T-helper 17 cell (primary cell): ENCODE measurements around the gene DLST. TPM values are rescaled to one million over a fixed set of nuclear protein-coding genes. Genes with fewer than 3 reads are reported as not detected.

ENCODE experiments used
- ATAC-seq: fragments of 150-1000 bp; cut with Tn5 transposase; 2 replicates; pipeline ENCODE4 v1.10.0; 2021; ENCODE audit warnings: mild to moderate bottlenecking, moderate library complexity
- DNase-seq, 3 donors: peaks; one replicate each; pipeline versions ENCODE4 v3.0.0 to v3.0.0-alpha.2; 2020 to 2021
- H3K9me3 ChIP-seq: one replicate; pipeline ENCODE4 v1.7.0; 2013; ENCODE audit warnings: low read length, mild to moderate bottlenecking; ENCODE audit not compliant: control insufficient read depth, poor library complexity, severe bottlenecking
- H3K27ac Mint-ChIP-seq: one replicate; pipeline ENCODE4 v1.8.0; 2022; ENCODE audit warnings: mild to moderate bottlenecking, moderate library complexity, mixed read lengths
- H3K27me3 Mint-ChIP-seq: one replicate; pipeline ENCODE4 v1.8.0; 2022; ENCODE audit warnings: mixed read lengths
- H3K36me3 Mint-ChIP-seq: one replicate; pipeline ENCODE4 v1.8.0; 2022; ENCODE audit warnings: low read depth, mixed read lengths
- H3K4me1 Mint-ChIP-seq: one replicate; pipeline ENCODE4 v1.8.0; 2022; ENCODE audit warnings: mild to moderate bottlenecking, mixed read lengths
- H3K4me3 Mint-ChIP-seq: one replicate; pipeline ENCODE4 v1.8.0; 2022; ENCODE audit warnings: mild to moderate bottlenecking, moderate library complexity, mixed read lengths
- total RNA-seq, 4 donors: library from RNA in 2 of 4; stranded (reverse) in 2 of 4; gene quantifications; one replicate each; pipeline ENCODE4 v1.2.3 and lab custom pipeline; 2022 to 2026

Gene DLST
- total RNA-seq (100 to 1,000 TPM; 127 to 134 TPM), total RNA-seq (lab: John Stamatoyannopoulos, UW) (81.9 to 87.5 reads per million in 2 donors)

DNA sequence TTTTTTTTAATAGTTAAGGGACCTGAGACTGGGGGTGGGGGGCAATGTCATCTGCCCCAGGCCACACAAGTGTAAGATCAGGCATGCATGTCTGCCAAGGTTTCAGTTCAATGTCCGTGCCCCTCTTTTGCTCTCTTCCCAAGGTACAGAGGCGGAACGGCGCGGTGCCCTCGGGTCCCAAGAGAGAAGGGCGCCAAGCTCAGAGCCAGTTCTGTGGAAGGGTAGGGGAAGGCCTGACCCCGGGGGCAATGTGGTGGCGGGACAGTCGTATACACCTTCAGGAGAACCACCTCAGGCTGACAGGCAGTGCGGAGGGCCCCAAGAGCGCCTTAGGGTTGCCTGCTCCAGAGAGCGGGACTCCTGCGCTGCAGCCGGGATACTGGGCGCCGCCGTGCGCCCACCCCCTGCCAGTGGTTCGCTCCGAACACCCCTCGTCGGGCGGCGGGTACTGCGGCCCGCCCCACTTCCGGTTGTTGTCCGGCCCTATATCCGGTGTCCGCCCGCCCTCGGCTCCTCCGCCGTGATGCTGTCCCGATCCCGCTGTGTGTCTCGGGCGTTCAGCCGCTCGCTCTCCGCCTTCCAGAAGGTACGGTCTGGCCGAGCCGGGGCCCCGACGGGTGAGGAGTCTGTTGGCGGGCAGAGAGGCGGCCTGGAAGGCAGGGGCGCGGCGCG is at the start of gene DLST:
DLST (plus strand) TSS at position 486 of the 672 bp plus-strand sequence; CDS start at position 524, 38 bp downstream.
- peak; percentile 74 to 78 (median 75) for DNase-seq
- Mint-ChIP-seq H3K4me1 (peaks cover 59% of the 10 kb centered on the region), H3K27me3 (no peaks in the 10 kb centered on the region), H3K4me3 (peak within 1 kb of the TSS; percentile 99), H3K27ac (peak within 1 kb of the TSS; percentile 97), H3K36me3 (peaks cover 9% of the 10 kb centered on the region)
- H3K9me3 ChIP-seq: no peaks in the 10 kb centered on the region
- ATAC-seq: peak; percentile 81

DNA sequence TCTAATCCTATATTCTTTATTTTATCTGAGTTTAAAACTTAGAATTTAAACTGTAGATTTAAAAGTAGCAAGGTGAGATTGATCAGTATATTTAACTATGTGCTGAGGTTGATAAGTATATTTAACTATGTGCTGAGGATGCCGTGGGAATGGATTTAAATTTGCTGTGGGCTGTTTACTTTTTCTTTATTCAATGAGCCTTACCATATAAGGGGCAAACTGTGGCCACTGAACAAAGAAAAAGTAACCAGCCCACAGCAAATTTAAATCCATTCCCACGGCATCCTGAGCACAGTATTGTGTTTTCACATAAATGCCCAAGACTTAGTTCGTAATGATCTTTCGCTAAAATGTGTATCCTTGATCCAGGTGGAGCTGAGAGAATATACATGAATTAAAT is 48.9 kb upstream of the DLST start:
- Mint-ChIP-seq H3K4me3 (no peak overlapping the region), H3K27me3 (no peaks in the 10 kb centered on the region), H3K27ac (no peak overlapping the region), H3K4me1 (peaks cover 31% of the 10 kb centered on the region), H3K36me3 (peaks cover 7% of the 10 kb centered on the region)
- H3K9me3 ChIP-seq: no peaks in the 10 kb centered on the region
- ATAC-seq (no peak), DNase-seq (no peak)

DNA sequence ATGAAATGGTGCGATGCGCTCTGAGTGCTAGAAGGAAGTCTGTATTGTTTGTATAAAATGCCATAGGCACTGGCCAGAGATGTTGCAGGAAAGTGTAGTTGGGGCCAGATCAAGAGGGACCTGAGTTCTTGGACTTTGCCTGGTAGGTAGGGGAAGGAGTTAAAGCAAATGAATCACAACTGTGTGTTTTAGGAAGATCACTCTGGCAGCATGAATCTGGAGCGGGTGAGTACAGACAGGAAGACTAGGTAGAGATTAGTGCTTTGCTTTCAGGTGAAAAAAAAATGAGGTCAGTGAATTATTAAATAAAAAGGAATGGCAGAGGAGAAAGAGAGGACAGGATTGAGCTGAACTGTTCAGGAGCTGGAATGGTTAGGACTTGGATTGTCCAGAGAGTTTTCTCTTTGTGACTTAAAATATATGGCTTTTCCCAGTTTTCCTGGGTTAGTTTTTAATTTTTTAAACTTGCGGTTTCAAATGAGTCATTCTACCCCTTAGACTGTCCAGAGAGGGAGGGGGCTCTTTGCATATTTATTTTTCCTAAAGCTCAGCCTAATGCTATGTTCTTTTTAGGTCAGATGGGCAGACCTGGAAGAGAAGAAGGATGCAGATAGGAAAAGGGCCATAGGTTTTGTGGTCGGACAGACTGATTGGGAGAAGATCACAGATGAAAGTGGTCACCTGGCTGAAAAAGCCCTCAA is 46.9 kb upstream of the DLST start:
- H3K27ac Mint-ChIP-seq: peak overlapping the region; percentile 95
- H3K4me3 Mint-ChIP-seq: peak overlapping the region; percentile 85
- peaks cover 33% of the 10 kb centered on the region for H3K4me1 Mint-ChIP-seq

DNA sequence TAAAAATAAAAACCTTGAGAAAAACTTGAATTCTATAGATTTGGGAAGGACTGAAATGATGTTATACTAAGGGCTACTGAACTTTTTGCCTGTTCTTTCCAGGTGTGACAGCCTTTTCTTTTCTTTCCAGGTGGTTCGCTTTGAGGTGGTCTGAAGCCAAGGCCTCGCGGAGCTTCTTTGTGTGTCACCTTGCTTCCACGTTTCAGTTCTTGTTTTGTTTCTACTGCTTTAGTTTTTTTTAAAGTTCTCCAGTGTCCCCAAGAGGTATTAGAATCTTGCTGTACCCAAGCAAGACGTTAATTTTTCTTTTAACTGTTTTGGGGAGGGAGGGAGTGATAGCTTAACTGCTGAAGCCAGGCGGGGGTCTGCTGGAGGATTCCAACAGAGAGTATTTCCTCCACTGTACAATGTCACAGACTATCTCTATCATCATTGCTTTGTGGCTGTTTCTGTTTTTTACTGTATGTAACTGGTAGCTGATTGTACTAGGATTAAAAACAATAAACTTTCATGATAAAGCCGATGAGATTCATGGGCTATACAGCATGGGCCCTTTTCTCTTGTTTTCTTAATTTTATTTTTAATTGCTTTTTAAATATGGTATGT is 46.0 kb upstream of the DLST start:
- peaks cover 5% of the 10 kb centered on the region for H3K36me3 Mint-ChIP-seq

More for the DNA sequence above, 46.9 kb upstream of the DLST start:
- DNase-seq (no peak), ATAC-seq (no peak)
- H3K27me3 Mint-ChIP-seq: no peaks in the 10 kb centered on the region
- no peaks in the 10 kb centered on the region for H3K9me3 ChIP-seq
- peaks cover 7% of the 10 kb centered on the region for H3K36me3 Mint-ChIP-seq

DNA sequence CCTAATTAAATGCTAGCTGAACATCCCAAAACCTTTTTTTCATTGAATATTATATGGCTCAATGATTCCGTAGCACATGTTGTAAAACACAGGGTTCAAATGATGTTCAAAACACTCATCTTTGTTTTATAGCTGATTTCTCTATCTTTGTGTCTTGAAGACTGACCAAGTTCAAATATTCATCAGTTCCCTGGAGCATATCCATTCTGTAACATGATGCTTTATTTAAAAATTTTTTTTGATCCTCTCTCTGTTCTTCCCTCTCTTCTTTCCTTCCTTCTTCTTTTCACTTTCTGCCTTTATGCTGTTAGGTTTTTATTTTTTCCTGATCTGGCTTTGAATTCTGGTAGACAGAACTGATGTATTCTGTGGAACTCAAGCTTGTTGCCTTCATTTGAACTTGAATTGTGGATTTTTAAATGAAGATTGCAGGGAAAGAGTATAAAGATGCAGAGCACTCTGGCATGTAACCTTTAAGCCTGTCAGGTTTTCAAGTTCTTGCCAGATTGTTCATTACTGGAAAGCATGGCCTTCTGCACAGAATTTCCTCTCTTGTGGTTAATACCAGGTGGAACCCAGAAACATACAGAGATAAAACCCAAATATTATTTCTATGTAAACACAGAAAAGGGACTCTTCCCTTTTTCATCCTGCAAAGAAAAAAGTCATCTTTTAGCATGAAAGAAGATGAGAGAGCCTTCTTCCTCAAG is 45.3 kb upstream of the DLST start:
- Mint-ChIP-seq H3K27me3 (no peaks in the 10 kb centered on the region), H3K36me3 (peaks cover 5% of the 10 kb centered on the region), H3K4me1 (peaks cover 41% of the 10 kb centered on the region), H3K27ac (peak overlapping the region; percentile 95), H3K4me3 (peak overlapping the region; percentile 78)
- H3K9me3 ChIP-seq: no peaks in the 10 kb centered on the region
- no peak for ATAC-seq
- no peak for DNase-seq

More for the DNA sequence above, 46.0 kb upstream of the DLST start:
- H3K27ac Mint-ChIP-seq: peak overlapping the region; percentile 95
- H3K4me1 Mint-ChIP-seq: peaks cover 34% of the 10 kb centered on the region
- peak; percentile 22 for ATAC-seq
- H3K9me3 ChIP-seq: no peaks in the 10 kb centered on the region
- H3K4me3 Mint-ChIP-seq: no peak overlapping the region
- DNase-seq: no peak
- no peaks in the 10 kb centered on the region for H3K27me3 Mint-ChIP-seq

DNA sequence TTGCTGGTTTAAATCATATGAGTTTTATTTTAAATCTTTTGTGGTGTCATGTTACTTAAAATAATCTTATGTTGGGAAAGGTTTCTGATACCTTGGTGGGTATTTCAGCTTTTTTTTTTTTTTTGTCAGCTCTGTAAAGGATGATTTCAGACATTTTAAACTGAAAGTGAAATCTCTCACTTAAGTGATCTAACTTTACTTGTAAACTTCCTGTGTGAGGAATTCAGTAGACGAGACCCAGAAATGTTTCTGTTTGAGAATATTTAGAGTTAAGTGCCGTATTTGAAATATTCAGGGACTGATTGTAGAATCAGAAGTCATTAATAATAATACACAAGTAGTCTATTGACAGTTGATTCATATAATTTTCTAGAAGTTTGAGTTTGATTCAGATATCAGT is 43.5 kb upstream of the DLST start:
- Mint-ChIP-seq H3K4me1 (peaks cover 46% of the 10 kb centered on the region), H3K27me3 (no peaks in the 10 kb centered on the region), H3K4me3 (peak overlapping the region; percentile 78), H3K36me3 (peaks cover 5% of the 10 kb centered on the region), H3K27ac (peak overlapping the region; percentile 95)
- ATAC-seq: peak; percentile 64
- no peak for DNase-seq
- no peaks in the 10 kb centered on the region for H3K9me3 ChIP-seq

DNA sequence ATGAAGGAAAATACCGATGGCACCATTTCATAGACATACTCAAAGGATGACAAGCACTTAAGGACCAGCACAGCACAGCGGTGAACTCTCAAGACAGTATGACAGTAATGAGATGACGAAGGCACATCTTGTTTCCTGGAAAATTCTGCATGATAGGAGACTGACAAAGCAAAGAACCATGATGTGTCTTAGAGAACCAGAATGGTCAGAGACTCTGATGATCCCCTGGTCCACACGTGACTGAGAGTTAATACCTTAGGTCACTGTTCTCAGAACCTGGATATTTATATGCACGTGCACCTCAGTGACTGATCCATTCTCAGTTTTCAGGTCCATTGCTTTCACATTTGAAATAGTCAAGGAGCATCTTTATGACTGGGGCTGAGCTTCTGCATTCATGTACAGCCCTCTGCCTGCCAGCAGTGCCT is 41.1 kb upstream of the DLST start:
- ATAC-seq (no peak), DNase-seq (no peak)
- no peaks in the 10 kb centered on the region for H3K27me3 Mint-ChIP-seq
- H3K4me1 Mint-ChIP-seq: peaks cover 38% of the 10 kb centered on the region
- peak overlapping the region; percentile 83 for H3K27ac Mint-ChIP-seq
- no peaks in the 10 kb centered on the region for H3K9me3 ChIP-seq
- peak overlapping the region; percentile 25 for H3K4me3 Mint-ChIP-seq
- no peaks in the 10 kb centered on the region for H3K36me3 Mint-ChIP-seq

DNA sequence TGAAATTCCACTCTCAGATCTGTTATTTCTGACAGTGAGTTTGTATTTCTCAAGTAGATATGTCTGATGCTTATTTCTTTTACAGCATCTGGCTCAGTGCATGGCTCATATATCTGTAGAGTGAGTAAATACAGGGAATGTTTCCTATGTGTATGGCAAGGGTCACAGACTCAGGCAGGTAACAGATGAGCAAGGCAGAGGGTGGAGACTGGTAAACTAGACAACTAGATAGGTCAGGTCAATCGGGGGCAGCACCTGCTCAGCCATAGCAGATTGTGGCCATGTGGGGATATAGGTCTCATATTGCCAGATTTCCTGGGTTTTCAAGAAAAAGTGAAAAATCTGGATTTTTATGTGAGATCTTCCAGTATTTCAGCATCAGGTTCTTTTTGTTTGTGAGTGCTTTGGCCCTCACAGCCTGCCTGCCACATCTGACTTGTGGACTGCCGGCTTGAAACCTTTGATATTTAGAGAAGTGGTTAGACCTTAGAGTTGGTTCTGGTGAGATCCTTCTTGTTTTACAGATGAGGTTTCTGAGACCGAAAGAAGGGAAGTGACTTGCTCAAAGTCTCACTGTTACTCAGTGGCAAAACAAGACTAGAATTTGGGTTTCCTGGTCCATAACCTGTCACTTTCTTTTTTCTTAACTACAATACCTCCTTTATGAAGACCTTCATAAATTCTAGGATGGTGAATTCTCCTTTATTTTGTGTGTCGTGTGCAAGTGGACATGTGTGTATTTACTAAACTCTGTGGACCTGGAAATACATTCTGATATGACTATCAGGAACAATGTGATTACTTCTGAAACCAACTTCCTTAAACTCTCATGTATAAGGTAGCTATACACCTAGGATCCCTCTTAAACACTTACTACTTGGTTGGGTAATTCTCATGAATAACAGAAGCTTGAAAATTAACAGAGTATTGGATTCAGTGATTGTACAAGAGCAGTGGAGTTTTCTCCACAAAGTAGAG is 40.2 kb upstream of the DLST start:
- no peaks in the 10 kb centered on the region for H3K36me3 Mint-ChIP-seq
- DNase-seq (no peak), ATAC-seq (peak; percentile 74)
- H3K27me3 Mint-ChIP-seq: no peaks in the 10 kb centered on the region
- peak overlapping the region; percentile 83 for H3K27ac Mint-ChIP-seq
- H3K4me1 Mint-ChIP-seq: peaks cover 34% of the 10 kb centered on the region
- H3K4me3 Mint-ChIP-seq: peak overlapping the region; percentile 41
- H3K9me3 ChIP-seq: no peaks in the 10 kb centered on the region

DNA sequence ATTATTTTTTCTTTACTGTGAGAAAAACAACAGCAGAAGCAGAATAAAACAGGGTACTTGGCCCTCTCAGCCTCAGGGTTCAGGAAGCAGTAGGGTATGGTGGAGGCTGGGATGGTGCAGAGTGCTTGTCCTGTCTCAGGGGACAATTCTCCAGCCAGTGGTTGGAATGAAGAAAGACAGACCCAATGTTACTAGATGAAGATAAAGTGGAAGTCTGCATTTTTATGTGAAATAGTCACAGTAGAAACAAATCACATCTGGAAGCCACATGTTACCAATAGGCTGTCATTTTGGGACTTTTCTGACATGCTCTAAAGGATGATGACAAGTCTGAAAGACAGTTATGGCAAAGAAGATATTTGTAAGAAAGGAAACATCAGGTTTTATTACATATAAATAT is 38.1 kb upstream of the DLST start:
- H3K27me3 Mint-ChIP-seq: no peaks in the 10 kb centered on the region
- H3K4me3 Mint-ChIP-seq: no peak overlapping the region
- DNase-seq (no peak), ATAC-seq (no peak)
- no peaks in the 10 kb centered on the region for H3K36me3 Mint-ChIP-seq
- H3K27ac Mint-ChIP-seq: no peak overlapping the region
- no peaks in the 10 kb centered on the region for H3K9me3 ChIP-seq
- H3K4me1 Mint-ChIP-seq: peaks cover 23% of the 10 kb centered on the region

DNA sequence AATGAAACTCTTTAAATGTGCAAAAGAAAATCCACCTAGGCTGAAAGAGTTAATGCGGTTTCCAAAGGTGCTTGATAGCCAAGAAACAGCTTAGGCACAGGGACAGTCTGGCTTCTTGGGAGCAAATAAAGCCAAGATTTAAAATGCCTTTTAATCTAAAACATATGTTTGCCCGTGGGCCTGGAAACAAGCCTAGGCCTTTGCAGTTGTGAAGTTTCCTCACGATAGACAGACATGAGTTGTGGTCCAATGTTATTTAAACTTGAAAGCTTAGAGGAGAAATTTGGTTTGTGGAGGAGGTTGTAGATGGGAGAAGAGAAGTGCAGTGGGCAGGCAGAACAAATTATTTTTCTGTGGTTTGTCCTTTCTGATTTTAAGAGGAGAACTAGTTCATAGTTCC is 35.5 kb upstream of the DLST start:
- no peak for DNase-seq
- H3K9me3 ChIP-seq: no peaks in the 10 kb centered on the region
- Mint-ChIP-seq H3K4me3 (no peak overlapping the region), H3K36me3 (no peaks in the 10 kb centered on the region), H3K4me1 (peaks cover 18% of the 10 kb centered on the region), H3K27ac (peak overlapping the region; percentile 63), H3K27me3 (no peaks in the 10 kb centered on the region)
- no peak for ATAC-seq

DNA sequence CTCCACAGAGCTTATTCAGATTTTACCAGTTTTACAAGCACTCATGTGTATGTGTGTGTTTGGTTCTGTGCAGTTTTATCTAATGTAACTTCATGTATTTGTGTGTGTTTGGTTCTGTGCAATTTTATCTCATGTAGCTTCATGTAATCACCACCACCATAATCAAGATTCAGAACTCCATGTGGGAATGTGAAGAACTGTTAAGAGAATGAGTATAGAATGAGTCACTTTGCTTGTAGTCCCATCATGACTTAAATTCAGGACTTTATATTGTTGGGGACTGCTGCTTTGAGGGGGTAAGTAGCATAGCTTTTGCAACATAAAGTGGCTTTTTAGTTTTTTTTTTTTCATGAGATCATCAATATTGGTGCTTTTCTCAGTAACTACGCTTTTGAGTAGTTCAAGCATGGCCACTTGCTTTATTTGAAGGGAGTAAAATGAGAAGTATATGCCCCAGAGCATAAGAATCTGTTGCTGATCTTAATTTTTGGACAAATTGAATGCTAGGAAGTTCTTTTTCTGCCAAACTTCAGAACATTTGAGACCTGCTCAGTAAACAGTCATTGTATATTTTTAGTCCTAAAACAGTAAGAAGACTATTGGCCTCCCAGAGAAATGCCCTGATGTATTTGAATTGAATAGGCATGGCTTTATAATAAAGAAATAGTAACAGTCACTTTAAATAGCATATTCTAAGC is 34.6 kb upstream of the DLST start:
- no peak overlapping the region for H3K27ac Mint-ChIP-seq
- no peak for DNase-seq
- no peaks in the 10 kb centered on the region for H3K9me3 ChIP-seq
- no peak for ATAC-seq
- H3K4me1 Mint-ChIP-seq: peaks cover 10% of the 10 kb centered on the region
- no peaks in the 10 kb centered on the region for H3K36me3 Mint-ChIP-seq
- H3K27me3 Mint-ChIP-seq: no peaks in the 10 kb centered on the region
- no peak overlapping the region for H3K4me3 Mint-ChIP-seq

DNA sequence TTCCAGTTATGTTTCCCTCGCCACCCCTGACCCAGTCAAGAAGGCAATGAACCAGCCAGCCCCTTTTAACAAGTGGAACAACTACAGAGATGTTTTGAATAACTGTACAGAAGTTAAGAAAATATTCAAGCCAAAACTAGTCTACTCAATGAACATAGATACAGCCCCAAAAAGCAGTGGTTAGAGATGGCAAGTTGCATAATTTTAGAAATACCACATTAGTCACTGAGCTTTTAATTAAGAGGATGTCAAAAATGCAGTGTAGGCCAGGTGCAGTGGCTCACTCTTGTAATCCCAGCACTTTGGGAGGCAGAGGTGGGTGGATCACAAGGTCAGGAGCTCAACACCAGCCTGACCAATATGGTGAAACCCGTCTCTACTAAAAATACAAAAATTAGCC is 32.9 kb upstream of the DLST start:
- H3K27me3 Mint-ChIP-seq: no peaks in the 10 kb centered on the region
- no peak for ATAC-seq
- H3K4me3 Mint-ChIP-seq: no peak overlapping the region
- H3K9me3 ChIP-seq: no peaks in the 10 kb centered on the region
- no peaks in the 10 kb centered on the region for H3K36me3 Mint-ChIP-seq
- peaks cover 18% of the 10 kb centered on the region for H3K4me1 Mint-ChIP-seq
- no peak overlapping the region for H3K27ac Mint-ChIP-seq
- DNase-seq: no peak
